Ramos (cell line): ENCODE measurements around the gene CDK5R2.

Experiments
- in situ Hi-C: fragments of 300-500 bp; cut with MboI; formaldehyde crosslinking; loops from one replicate; pipeline ENCODE4 v1.14.3; 2022; ENCODE audit warnings: low sequenced_read_pairs; ENCODE audit not compliant: unreplicated experiment

CDK5R2 gene

GRCh38 chr2:219001577-219002394 lies 42.3 kb downstream of the CDK5R2 start:
- in situ Hi-C loops: no loop called here

GRCh38 chr2:219002395-219003266 lies 43.2 kb downstream of the CDK5R2 start:
- in situ Hi-C loops: no loop called here

GRCh38 chr2:219003267-219003634 lies 43.8 kb downstream of the CDK5R2 start:
- in situ Hi-C loops: no loop called here

DNA sequence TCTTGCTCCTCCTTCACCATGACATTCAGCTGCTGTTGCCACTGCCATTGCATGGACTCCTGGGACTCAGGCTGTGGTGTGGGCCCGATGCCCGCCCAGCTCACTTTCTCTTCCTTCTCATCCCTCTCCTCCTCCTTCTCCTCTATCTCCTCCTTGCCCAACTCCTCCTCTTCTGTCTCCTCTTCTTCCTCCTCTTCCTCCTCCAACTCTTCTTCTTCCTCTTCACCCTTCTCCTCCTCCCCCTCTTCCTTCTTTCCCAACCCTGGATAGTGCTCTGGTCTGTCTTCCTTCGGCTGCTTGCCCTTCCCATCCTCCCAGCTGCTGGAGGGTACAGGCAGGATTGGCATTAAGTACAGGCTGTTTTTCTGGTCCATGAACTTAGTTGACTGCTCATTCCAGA lies 44.5 kb downstream of the CDK5R2 start:
- in situ Hi-C loops: no loop called here

GRCh38 chr2:219009294-219009693 lies 49.8 kb downstream of the CDK5R2 start:
- in situ Hi-C loops: no loop called here

- in situ Hi-C loops: no loop called here
Measured at GRCh38 chr2:219010162-219010756, 50.8 kb downstream of the CDK5R2 start.

DNA sequence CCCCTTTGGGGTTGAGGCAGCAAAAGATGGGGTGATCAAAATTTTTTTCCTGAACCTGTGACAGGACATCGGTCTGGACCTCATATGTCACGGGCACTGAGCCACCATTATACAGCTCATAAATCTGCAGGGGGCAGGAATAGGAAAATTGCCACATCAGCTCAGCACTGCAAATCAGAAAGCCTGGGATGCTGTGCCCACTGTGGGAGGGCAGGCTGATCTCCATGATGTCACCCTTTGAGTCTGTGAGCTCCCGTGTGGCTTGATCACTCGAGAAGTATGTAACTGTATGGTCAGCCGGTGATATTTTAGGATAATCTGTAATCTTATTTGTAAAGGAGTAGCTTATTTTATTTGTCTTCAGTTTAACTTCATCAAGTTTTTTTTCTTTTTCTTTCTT lies 51.4 kb downstream of the CDK5R2 start:
- in situ Hi-C loops: no loop called here
